HG03521 (cell line): Measurements from ENCODE around the gene CXCR2.
"Not testable (repeated sequence)": the region's sequence is repeated elsewhere in the genome, so short reads cannot be mapped to it uniquely, and the experiment has no call there.

Experiments used
- ATAC-seq: cut with Tn5 transposase; IDR thresholded peaks from one replicate; pipeline ENCODE4 v1.9.1; 2021; ENCODE audit warnings: mild to moderate bottlenecking, moderate library complexity; ENCODE audit not compliant: unreplicated experiment

Gene CXCR2

DNA sequence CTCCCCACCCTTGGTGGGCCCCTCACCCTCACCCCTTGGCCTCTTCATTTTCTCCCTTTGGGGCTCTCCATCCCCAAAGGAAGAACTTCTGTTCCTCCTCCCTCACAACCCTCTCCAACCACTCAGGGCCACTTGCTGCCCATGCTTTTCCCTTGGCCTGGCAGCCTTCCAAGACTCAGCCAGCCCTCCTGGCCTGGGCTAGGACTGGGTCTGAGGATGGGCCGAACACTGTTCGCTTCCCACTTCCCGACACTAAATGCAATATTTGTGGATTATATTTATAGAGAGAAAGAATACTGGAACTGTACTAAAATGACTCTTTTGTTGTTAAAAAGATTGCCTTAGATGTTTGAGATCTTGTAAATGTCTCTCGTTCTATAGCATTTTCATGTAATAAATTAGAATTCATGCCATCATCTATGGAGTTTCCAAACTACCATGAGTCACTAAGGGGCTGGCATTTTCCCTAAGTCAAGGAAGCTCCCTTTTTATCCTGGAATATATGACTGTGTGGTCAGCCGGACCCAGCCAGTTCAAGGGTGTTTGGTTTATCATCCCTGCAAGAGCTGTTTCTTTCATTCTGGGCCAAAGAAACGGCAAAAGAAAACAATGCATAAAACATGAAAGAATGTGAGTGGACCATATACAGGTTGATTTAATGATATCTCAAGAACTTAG is 3.8 kb downstream of the CXCR2 start:
- ATAC-seq: no peak

DNA sequence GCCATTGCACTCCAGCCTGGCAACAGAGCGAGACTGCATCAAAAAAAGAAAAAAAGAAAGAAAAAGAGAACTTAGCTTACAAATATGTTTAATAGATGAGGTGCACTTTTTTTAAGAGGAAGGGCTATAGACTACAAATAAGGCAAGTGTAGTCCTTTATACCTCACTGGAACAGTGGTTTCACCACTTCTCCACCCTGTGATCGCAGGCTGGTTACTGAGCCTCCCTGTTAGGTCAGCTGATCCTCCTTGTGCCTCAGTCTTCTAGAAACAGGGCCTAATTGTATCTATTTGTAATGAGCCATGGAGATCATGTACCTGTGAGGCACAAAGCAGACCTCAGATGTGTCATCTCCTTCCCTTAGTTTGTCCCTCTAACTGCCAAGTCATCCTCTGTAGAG is 4.5 kb downstream of the CXCR2 start:
- no peak for ATAC-seq

DNA sequence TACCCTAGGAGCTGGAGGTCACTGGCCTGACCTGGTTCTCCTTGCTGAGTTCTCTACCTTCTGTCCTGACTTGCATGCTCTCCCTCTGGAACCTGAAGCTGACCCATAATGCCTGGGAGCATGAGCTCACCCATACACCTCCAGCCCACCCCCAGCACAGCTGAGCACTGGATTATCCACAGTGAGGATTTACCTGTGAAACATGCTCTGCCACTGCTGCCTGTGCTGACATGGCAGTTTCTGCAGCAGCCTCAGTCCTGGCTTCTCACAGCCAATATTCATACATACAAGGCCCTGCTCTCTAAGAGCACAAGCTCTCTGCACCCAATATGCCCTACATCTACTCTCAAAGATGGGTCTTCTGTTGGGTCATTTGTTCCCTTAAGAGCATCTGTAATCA is 5.0 kb downstream of the CXCR2 start:
- no peak for ATAC-seq

DNA sequence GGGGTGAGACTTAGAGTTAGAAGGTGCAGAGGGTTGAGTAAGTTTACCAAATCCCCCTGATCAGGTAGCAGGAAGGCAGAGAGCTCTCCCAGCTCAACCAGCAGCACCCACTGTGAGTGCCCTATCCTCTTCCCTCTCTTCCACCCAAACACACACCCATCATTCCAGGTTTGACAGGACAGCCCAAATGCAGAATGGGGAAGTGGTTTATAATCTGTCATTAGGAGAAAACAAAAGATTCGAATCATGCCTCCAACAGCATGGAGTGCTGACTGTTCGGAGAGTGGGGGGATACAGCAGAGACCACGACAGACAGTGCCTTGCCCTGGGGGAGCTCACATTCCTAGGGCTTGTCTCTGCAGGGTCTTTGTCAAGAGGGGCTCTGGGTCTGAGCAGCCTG is 11.7 kb downstream of the CXCR2 start:
- ATAC-seq: no peak

DNA sequence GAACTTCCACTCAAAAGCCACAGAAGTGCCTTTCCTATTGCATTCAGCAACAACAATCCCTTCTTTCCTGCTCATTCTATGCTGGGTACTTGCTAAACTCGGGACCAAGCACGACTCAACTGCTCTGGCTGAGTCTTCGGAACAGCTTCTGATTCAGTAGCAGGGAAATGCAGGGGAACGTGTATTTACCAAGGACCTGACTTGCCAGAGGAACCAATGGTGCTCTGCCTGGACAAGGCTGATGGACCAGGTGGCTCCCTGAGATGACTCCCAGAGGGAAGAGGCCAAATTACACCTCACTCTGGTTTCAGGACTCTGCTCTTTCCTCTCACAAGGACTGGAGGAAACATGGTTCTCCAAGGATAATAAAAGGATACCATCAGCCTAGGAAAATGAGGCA is 12.2 kb downstream of the CXCR2 start:
- no peak for ATAC-seq

DNA sequence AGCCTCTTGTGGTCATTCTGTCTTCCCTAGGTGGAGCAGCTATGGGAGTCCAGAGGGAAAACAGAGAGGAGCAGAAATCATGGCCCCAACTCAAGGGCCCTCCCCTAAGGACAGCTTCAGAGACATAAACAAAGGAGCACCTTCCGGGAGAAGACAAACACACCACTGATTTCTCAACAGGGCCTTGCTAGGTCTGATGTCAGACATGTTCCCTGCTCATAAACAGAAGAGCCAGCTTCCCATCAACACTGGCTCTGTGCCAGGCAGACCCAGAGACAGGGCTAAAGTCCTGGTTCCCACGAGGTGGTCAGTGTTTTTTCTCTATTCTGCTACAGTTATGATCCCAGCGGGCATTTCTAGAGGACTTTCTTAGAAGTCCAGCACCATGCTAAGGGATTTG is 19.3 kb downstream of the CXCR2 start:
- ATAC-seq: no peak

DNA sequence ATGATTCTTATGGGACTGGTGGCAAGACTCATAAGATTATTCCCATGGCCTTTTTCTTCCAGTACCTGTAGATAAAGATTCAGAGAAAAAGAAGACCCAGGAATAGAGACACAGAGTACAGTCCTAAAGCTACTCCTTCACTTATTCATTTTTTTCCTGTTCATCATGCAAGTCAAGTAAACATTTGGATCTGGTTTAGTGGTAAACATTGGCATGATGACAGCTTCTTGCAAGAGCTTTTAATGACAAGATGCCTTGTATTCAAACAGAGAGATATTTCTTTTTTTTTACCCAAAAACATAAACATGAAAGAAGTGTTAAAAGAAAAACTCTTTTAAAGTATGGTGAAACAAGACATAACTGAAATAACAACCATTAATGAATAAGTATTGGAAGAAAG is 20.2 kb downstream of the CXCR2 start:
- ATAC-seq: no peak

DNA sequence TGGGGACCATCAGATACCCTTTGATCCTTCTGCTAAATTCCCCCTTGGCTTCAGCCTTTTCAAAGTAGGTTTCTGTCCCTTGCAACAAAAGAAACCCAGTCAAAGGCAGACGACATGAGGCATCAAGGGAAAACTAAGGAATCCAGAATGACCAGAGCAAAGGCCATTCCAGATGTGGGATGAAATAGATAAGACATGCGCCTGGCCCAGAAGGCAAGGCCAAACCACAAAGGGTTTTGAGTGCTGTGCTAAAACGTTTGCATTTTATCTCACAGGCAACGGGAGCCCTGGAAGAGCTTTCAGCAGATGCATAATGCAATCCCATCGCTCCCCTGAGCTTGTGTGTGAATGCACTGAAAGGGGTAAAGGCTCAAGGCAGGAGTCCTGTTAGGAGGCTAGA is 23.3 kb downstream of the CXCR2 start:
- no peak for ATAC-seq

DNA sequence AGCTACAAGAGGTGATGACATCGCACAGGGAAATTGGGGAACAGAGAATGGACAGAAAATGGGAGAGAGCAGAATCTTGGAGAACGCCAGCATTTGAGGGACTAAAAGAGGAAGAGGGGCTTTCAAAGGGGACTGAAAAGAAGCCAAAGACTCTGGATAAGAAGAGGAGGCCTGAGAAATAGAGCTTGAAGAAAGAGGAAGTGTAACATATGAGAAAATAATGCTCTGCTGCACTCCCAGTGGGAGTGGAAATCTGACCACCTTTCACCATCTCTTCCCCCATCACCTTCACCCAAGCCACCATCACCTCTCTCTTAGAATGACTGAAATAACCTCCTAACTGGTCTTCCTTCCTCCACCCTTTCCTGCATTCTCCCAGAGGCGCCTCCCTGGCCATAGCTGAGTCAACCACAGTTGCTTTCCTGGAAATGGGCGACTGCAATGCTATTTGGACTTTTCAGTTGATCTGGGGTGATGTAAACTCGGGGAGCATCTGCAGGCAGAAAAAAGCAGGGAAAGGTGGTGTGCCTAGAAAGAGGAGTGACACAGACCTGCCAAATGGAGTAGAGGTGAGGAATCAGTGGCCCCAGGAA is 24.1 kb downstream of the CXCR2 start:
- ATAC-seq: no peak

DNA sequence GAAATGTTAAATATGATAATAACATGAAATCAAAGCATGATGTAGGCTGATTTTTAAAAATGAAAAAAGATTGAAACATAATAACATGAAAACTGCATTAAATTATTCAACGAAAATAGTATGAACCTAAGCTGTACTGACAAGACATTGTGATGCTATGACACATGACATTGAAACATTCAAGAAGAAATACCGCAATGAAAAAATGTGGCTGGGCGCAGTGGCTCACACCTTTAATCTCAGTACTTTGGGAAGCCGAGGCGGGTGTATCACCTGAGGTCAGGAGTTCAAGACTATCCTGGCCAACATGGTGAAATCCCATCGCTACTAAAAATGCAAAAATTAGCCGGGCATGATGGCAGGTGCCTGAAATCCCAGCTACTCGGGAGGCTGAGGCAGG is 26.3 kb downstream of the CXCR2 start:
- no peak for ATAC-seq

DNA sequence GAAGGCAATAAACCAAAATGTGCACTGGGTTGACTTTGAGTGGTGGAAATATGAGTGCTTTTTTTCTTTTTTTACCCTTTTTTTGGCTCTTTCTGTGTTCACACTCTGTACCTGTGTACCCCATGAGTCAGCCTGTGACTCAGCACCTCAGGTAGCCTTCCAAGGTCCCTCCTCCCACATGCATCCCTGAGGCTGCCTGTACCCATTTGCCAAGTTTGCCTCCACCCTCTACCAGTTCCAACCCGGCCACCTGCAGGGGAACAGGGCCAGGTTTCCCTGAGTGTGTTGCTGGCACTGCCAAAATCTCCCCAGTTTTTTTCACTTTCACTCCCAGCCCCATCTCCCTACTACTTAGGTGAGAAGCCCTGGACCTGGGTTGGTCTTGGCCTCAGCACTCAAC is 26.9 kb downstream of the CXCR2 start:
- no peak for ATAC-seq

DNA sequence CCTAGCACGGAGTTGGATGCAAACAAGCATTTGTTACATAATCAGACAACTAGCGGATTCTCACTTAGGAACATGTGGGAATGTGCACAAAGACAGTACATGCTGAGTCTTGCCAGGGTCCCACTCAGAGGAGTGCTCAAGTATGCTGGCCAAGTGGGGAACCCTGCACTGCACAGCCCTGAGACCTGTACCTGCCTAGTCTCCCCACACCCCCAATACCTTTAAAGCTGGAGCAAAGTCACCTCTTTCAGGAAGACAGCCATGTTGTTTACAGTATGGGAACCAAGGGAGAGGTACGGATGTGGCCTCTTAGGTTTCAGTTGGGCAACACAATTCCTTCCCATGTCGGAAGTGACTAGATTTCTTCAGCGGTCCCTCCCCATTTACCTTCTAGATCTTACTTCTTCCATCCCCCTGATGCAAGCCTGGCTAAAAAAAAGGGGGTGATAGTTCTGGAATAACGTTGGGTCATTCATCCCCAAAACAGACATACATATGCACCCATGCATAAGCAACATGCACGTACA is 30.2 kb downstream of the CXCR2 start:
- ATAC-seq: no peak

DNA sequence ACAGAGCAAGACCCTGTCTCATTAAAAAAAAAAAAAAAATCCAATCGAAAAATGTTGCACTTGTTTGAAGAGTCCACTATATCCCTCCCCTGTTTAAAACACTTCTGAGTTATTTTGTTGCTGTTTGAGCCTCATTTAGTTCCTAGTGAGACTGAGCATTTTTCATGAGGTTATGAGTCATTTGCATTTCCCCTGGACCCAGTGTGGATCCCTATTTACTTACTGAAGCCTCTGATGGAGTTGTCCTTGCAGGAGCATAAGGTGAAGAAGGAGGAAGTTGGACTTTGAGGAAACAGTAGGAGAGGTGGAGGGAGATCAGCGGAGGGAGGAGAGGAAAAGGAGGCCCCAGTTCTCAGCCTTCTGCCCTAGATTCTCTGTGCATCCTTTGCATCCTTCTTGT is 35.8 kb downstream of the CXCR2 start:
- ATAC-seq: no peak

DNA sequence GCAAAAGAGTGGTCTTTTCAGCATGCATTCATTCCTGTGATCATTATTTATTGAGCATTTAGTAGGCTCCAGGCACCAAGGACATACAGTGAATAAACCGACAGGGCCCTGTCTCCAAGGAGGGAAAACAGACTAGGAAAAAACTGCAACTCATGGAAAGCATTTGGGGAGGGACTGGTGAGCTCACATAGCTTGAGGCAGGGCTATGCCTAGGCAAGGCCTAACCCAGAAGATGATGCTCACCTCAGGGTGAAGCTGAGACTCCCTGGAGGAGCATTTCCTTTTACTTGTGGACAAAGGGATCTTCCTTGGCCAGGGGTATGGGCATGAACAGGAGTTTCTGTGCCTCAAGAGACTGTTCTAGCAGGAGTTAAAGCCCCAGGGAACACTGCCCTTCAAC is 37.0 kb downstream of the CXCR2 start:
- no peak for ATAC-seq

DNA sequence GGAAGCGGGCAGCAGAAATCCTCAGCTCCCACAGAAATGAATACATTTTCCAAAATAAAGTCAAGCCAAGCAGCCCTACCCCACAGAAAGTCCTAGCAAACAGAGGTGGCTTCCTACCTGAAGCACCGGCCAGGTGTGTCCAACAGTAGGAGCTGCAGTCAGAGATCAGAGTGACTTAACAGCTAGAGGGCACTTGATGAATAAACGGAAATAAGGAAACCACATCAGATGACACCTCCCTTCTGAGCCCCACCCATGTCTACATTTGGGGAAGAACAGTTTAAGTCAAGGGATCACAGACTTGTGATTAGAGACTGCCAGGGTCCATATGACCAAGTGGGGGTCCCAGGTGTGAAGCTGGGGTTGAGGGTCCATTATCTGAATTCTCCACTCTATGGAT is 41.0 kb downstream of the CXCR2 start, which contains the start of gene CXCR1:
TSS of gene CXCR1 (minus strand) at position 172 of the 400 bp plus-strand sequence. CDS start 1,751 bp downstream, outside the sequence.
- ATAC-seq: no peak

DNA sequence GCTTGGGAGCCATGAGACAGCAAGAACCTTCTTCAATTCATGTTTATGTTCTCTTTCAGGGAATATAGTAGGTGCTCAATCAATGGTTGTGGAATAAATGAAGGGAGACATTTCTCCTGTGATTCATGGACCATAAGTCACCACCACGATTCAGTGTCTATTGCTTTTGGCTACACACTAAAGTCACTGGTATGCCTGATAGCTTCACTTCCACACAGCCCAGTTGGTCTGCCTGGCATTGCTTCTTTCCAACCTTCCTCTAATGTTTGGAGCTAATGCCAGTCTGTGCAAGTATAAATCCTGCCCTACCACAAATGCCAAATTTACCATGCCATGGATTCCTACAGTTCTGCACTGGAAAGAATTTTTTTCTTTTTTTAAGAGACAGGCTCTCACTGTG is 42.2 kb downstream of the CXCR2 start:
- ATAC-seq: no peak

DNA sequence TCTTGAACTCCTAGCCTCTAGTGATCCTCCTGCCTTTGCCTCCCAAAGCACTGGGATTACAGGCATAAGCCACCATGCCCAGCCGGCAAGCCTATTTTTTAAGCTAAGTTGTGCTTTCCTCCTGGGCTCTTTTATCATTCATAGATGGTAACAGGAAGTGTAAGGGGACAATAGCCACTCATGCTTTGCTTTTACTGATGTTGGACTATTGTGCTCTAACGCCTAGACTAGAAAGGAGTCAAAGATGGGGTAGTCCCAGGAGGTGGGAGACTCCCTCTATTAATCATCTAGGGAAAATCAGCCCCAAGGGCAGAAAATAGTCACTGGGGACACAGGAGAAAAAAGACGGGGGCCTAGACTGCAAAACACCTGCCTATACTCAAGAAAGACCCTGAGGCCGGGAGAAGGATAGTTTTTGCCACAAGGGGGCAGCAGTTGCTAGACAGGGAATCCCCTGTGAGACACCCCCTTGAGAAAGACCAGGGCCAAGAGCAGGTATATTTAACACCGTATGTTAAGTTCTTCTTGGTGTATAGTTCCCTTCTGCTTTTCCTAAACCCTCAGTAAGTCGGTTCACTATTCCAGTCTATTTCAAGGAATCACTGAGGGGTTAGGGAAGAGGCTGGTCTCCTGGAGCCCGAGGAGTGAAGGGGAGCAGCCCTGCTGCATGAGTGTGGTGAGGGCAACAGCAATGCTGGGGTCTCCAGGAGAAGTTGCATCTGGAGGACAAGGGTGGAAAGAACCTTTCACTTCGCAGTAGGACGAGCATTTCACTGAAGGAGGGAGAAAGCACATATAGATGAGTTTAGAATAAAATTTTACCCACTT is 43.0 kb downstream of the CXCR2 start:
- no peak for ATAC-seq

DNA sequence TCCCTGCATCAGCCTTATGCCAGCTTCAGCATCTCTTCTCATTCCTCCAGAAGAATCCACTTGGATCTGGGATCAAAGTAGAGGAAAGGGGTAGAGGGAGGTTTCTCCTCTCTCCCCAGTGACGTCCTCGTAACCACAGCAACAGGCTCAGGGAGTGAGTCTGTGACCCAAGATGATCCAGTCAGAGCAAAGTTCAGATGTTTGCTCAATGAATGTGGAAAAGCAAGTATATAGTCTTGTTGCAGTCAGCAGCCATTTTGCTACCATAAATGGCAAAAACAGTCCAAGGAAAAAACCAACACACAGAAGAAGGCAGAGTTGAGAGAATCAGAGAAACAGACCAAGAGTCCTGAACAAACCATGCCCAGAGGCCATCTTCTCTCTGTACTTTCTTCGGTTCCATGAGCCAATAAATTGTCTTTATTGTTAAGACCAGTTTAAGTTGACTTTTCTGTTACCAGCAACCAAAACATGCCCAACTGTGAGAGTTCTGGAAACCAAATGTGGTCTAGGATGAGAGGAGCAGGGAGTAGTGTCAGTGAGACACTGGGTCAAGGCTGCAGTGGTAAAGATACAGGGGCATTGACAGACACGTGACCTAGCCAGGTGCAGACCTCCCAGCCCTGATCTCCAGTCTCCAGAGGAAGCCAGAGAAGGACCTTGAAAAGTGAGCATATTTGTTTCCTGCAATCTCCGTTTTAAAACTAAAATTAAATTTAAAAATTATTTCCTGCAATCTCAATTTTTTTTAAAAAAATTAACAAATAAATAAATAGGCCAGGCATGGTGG is 44.1 kb downstream of the CXCR2 start:
- ATAC-seq: no peak

DNA sequence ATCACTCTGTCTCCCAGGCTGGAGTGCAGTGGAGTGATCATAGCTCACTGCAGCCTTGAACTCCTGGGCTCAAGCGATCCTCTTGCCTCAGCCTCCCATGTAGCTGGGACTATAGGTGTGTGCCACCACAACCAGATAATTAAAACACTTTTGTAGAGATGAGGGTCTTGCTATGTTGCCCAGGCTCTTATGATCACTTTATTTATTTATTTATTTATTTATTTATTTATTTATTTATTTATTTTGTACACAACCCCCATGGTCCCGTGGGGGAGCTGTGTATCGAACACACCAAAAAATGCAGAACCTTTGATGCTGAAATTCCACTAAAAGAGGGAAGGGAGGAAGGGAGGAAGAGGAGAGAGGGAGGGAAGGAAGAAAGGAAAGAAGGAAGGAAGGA is 45.9 kb downstream of the CXCR2 start:
- ATAC-seq: not testable (repeated sequence)

DNA sequence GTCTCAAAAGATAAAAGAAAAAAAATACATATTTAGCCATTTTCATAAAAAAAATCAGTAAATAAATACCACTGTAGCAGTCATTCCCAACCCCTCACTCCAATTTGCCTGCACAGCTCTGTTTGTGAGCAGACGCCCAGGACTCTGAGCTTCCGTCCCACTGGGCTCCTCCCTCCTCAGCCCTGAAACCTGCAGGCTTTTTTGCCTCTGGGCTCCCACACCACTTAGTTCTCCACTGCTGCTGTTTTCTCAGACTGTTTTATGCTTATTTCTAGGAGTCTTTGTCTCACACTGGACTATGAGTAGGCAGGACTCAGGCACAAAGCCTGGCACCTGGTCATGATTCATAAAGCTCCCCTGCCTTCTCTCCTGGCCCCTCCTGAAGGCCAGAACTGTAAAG is 47.0 kb downstream of the CXCR2 start:
- no peak for ATAC-seq

DNA sequence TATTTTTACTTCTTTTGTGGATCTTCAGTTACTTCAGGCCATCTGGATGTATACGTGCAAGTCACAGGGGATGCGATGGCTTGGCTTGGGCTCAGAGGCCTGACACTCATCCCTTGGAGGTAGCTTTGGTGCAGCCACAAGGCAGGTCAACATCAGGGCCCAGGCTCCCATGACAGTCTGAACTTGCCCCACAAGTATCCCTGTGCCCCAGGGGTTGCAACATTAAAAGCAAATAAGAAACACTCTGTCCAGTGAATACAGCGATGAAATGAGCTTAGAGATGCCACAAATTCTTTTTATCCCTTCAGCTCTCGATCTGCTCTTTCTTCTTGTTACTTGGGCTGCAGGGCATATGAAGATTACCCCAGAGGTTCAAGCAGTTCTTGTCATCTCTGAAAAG is 54.0 kb downstream of the CXCR2 start:
- ATAC-seq: no peak
